HEK293 (cell line): ENCODE data around the gene ZNF236.

Source experiments
- GLI4 ChIP-seq: fragments of 450-650 bp; formaldehyde crosslinking; IDR thresholded peaks from 2 replicates; pipeline ENCODE4 v1.5.1; 2016; ENCODE audit warnings: missing biosample characterization, missing genetic modification characterization
- ZBTB20 ChIP-seq: fragments of 450-650 bp; formaldehyde crosslinking; IDR thresholded peaks from 2 replicates; pipeline ENCODE4 v1.5.1; 2016; ENCODE audit warnings: missing biosample characterization, missing genetic modification characterization
- ZNF274 ChIP-seq, 2 experiments: fragments of 200-500 bp in 1 of 2; fragments of 450-650 bp in 1 of 2; sonication (Bioruptor generic) in 1 of 2; formaldehyde crosslinking in 1 of 2; IDR thresholded peaks; 2 replicates each; pipeline versions ENCODE4 v1.5.1 to v1.6.1; 2014 to 2016; ENCODE audit warnings: borderline replicate concordance in 1 of 2, inconsistent platforms in 1 of 2, low read length in 1 of 2, missing biosample characterization in 1 of 2, missing genetic modification characterization in 1 of 2
- ZNF335 ChIP-seq: fragments of 450-650 bp; formaldehyde crosslinking; conservative IDR thresholded peaks from 2 replicates; pipeline ENCODE4 v1.5.1; 2016; ENCODE audit warnings: missing biosample characterization, missing genetic modification characterization
- ZNF544 ChIP-seq: fragments of 450-650 bp; formaldehyde crosslinking; IDR thresholded peaks from 2 replicates; pipeline ENCODE4 v1.5.0; 2017; ENCODE audit warnings: missing biosample characterization, missing genetic modification characterization
- TF ChIP-seq, protein P1 (sequence below): fragments of 450-650 bp; formaldehyde crosslinking; IDR thresholded peaks from 2 replicates; pipeline ENCODE4 v1.5.1; 2016; ENCODE audit warnings: missing biosample characterization, missing genetic modification characterization
- TF ChIP-seq, protein P2 (sequence below): fragments of 450-650 bp; formaldehyde crosslinking; conservative IDR thresholded peaks from 2 replicates; pipeline ENCODE4 v1.5.1; 2016; ENCODE audit warnings: low read depth, missing biosample characterization, missing genetic modification characterization
- TF ChIP-seq, protein P3 (sequence below): fragments of 450-650 bp; formaldehyde crosslinking; IDR thresholded peaks from 2 replicates; pipeline ENCODE4 v1.5.1; 2016; ENCODE audit warnings: missing biosample characterization, missing genetic modification characterization
- TF ChIP-seq, protein P4 (sequence below): fragments of 450-650 bp; formaldehyde crosslinking; IDR thresholded peaks from 2 replicates; pipeline ENCODE4 v1.5.1; 2016; ENCODE audit warnings: missing biosample characterization, missing genetic modification characterization

DNA sequence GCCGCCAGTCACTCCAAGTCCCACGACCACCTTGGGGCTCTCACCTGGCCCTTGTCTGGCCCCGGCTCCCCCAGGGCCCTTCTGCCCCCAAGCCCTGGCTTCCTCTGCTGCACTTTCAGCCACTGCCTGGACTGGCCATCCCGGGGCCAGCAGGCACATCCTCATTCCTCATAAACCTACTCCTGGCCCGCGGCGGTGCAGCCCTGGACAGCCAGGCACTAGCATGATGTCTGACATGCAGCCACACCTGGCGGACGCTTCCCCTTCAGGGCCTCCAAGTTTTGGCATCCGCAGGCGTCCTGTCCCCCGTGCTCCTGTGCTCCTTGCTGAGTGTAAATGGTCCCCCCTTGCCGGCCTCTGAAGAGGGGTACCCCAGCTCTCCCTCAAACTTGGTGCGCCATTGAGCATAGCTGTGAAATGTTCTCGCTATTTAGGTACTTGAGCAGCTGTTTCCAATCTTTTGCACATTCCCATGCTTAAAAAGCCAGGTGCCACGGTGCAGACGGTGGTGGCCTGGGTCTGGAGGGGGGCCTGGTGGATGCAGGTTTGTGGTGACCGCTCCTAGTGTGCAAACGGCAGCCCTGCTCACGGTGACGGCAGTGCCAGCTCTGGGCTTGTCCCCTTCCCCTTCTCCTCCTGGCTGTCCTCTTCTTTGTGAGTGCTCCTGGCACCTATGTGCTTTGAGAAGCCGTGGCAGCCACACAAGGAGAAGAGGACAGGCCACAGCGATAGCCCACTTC lies 186.4 kb downstream of the ZNF236 start:
- TF ChIP-seq ZNF335 (tag by site-specific recombination) (no peak), ZBTB20 (no peak), ZNF544 (tag by site-specific recombination) (no peak), GLI4 (no peak), ZNF274 (IDR thresholded peaks at IDR 0.05; ENCODE audit: low read length) (no peak), ZNF274 (tag by site-specific recombination; IDR thresholded peaks at IDR 0.05; ENCODE audit: borderline replicate concordance) (no peak)
- TF ChIP-seq, protein P1, sequence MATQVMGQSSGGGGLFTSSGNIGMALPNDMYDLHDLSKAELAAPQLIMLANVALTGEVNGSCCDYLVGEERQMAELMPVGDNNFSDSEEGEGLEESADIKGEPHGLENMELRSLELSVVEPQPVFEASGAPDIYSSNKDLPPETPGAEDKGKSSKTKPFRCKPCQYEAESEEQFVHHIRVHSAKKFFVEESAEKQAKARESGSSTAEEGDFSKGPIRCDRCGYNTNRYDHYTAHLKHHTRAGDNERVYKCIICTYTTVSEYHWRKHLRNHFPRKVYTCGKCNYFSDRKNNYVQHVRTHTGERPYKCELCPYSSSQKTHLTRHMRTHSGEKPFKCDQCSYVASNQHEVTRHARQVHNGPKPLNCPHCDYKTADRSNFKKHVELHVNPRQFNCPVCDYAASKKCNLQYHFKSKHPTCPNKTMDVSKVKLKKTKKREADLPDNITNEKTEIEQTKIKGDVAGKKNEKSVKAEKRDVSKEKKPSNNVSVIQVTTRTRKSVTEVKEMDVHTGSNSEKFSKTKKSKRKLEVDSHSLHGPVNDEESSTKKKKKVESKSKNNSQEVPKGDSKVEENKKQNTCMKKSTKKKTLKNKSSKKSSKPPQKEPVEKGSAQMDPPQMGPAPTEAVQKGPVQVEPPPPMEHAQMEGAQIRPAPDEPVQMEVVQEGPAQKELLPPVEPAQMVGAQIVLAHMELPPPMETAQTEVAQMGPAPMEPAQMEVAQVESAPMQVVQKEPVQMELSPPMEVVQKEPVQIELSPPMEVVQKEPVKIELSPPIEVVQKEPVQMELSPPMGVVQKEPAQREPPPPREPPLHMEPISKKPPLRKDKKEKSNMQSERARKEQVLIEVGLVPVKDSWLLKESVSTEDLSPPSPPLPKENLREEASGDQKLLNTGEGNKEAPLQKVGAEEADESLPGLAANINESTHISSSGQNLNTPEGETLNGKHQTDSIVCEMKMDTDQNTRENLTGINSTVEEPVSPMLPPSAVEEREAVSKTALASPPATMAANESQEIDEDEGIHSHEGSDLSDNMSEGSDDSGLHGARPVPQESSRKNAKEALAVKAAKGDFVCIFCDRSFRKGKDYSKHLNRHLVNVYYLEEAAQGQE (tag by site-specific recombination), result no peak
- TF ChIP-seq, protein P2, sequence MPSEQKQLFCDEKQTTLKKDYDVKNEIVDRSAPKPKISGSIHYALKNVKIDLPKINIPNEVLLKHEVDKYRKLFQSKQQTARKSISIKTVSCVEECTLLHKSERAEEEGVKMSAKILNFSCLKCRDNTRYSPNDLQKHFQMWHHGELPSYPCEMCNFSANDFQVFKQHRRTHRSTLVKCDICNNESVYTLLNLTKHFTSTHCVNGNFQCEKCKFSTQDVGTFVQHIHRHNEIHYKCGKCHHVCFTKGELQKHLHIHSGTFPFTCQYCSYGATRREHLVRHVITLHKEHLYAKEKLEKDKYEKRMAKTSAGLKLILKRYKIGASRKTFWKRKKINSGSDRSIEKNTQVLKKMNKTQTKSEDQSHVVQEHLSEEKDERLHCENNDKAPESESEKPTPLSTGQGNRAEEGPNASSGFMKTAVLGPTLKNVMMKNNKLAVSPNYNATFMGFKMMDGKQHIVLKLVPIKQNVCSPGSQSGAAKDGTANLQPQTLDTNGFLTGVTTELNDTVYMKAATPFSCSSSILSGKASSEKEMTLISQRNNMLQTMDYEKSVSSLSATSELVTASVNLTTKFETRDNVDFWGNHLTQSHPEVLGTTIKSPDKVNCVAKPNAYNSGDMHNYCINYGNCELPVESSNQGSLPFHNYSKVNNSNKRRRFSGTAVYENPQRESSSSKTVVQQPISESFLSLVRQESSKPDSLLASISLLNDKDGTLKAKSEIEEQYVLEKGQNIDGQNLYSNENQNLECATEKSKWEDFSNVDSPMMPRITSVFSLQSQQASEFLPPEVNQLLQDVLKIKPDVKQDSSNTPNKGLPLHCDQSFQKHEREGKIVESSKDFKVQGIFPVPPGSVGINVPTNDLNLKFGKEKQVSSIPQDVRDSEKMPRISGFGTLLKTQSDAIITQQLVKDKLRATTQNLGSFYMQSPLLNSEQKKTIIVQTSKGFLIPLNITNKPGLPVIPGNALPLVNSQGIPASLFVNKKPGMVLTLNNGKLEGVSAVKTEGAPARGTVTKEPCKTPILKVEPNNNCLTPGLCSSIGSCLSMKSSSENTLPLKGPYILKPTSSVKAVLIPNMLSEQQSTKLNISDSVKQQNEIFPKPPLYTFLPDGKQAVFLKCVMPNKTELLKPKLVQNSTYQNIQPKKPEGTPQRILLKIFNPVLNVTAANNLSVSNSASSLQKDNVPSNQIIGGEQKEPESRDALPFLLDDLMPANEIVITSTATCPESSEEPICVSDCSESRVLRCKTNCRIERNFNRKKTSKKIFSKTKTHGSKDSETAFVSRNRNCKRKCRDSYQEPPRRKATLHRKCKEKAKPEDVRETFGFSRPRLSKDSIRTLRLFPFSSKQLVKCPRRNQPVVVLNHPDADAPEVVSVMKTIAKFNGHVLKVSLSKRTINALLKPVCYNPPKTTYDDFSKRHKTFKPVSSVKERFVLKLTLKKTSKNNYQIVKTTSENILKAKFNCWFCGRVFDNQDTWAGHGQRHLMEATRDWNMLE (tag by site-specific recombination), result no peak
- TF ChIP-seq, protein P3, sequence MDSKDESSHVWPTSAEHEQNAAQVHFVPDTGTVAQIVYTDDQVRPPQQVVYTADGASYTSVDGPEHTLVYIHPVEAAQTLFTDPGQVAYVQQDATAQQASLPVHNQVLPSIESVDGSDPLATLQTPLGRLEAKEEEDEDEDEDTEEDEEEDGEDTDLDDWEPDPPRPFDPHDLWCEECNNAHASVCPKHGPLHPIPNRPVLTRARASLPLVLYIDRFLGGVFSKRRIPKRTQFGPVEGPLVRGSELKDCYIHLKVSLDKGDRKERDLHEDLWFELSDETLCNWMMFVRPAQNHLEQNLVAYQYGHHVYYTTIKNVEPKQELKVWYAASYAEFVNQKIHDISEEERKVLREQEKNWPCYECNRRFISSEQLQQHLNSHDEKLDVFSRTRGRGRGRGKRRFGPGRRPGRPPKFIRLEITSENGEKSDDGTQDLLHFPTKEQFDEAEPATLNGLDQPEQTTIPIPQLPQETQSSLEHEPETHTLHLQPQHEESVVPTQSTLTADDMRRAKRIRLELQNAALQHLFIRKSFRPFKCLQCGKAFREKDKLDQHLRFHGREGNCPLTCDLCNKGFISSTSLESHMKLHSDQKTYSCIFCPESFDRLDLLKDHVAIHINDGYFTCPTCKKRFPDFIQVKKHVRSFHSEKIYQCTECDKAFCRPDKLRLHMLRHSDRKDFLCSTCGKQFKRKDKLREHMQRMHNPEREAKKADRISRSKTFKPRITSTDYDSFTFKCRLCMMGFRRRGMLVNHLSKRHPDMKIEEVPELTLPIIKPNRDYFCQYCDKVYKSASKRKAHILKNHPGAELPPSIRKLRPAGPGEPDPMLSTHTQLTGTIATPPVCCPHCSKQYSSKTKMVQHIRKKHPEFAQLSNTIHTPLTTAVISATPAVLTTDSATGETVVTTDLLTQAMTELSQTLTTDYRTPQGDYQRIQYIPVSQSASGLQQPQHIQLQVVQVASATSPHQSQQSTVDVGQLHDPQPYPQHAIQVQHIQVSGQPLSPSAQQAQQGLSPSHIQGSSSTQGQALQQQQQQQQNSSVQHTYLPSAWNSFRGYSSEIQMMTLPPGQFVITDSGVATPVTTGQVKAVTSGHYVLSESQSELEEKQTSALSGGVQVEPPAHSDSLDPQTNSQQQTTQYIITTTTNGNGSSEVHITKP (tag by site-specific recombination), result no peak
- TF ChIP-seq, protein P4, sequence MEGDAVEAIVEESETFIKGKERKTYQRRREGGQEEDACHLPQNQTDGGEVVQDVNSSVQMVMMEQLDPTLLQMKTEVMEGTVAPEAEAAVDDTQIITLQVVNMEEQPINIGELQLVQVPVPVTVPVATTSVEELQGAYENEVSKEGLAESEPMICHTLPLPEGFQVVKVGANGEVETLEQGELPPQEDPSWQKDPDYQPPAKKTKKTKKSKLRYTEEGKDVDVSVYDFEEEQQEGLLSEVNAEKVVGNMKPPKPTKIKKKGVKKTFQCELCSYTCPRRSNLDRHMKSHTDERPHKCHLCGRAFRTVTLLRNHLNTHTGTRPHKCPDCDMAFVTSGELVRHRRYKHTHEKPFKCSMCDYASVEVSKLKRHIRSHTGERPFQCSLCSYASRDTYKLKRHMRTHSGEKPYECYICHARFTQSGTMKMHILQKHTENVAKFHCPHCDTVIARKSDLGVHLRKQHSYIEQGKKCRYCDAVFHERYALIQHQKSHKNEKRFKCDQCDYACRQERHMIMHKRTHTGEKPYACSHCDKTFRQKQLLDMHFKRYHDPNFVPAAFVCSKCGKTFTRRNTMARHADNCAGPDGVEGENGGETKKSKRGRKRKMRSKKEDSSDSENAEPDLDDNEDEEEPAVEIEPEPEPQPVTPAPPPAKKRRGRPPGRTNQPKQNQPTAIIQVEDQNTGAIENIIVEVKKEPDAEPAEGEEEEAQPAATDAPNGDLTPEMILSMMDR (tag by site-specific recombination), result no peak
